Activated naive CD4-positive, alpha-beta T cell treated with anti-CD3 and anti-CD28 coated beads, Interleukin-2, amount 50 U/mL, for 16 hours (primary cell): ENCODE results near the gene CHD9NB.
A peak's percentile ranks its signal among the peaks of the same experiment; 100 is the strongest.
"Not testable (repeated sequence)": the region's sequence is repeated elsewhere in the genome, so short reads cannot be mapped to it uniquely, and the experiment has no call there.

Experiments used
- DNase-seq: peaks from one replicate; pipeline ENCODE4 v3.0.0-alpha.2; 2020

Gene CHD9NB

DNA sequence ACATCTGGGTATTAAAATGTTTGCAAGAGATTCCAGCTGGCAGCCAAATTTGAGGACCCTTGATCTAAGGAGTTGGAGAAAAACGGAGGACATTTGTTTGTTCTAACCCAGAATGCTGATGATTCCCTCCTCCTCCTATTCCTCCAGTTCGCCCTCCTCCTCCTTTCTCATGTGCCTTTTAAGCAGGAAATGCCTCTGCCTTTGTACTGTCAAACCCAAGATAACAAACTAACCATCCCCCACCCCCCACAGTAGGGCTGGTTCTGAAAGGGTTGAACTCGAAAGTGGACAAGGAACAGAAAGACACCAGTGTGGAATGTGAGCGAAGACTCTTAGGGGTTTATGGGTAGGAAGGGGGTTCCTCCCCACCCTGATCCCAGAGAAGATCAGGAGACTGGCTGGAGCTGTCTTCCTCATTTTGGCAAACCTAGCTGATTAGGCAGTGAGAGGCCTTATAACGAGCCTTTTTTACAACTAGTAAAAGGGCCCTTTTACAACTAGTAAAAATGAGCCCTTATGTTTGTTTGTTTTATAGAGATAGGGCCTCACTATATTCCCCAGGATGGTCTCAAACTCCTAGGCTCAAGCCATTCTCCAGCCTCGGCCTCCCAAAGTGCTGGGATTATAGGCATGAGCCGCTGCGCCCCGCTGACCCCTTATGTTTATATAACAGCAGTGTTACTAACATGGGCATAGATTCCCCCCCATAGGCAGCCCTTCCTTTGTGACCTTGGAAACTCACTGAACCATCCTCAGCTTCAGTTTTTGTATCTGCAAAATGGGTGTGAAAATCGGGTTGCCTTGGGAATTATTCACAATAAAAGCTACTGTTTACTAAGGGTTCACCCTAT lies 3.1 kb upstream of the CHD9NB start:
- DNase-seq: no peak

DNA sequence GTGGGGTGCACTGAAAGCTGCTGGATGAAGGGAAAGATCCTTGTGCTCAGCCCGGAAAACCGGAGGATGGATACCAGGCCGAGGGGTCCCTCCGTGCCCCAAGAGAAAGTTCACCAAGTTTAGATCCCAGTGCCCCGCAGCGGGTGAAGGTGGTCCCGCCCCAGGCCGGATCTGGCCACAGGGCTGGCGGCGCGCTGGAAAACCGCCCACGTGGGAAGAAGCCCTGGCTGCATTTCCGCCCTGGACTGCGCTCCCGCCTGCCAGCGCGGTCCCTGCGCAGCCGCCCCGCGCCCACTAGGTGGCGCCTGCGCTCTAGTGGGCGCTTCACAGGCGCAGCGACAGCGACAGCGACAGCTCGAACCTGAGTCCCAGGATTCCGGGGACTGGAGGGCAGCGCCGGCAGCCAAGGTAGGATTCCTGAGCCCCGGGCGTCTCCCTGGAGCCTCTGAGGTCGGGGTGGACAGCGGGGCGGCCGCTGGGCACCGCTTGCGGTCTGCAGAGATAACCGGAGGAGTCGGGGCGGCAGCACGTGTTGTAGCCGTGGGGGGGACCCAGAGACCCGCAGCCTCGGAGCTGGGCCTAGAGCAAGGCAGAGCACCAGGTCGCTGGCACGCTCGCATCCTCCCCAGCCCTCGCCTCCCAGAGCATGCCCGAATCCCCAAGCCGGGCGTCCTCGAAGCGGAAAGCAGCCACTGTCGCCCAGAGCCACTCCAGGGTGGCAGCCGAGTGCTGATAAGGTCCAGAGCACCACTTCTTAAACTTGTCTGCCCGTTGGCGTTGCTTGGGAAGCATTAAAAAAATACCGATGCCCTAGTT lies 2.2 kb upstream of the CHD9NB start, which contains the start of gene CHD9:
Gene CHD9, plus strand, starts transcription at position 322 of the 816 bp plus-strand sequence. CDS start 101,099 bp downstream, outside the sequence.
- DNase-seq: peak; percentile 76

DNA sequence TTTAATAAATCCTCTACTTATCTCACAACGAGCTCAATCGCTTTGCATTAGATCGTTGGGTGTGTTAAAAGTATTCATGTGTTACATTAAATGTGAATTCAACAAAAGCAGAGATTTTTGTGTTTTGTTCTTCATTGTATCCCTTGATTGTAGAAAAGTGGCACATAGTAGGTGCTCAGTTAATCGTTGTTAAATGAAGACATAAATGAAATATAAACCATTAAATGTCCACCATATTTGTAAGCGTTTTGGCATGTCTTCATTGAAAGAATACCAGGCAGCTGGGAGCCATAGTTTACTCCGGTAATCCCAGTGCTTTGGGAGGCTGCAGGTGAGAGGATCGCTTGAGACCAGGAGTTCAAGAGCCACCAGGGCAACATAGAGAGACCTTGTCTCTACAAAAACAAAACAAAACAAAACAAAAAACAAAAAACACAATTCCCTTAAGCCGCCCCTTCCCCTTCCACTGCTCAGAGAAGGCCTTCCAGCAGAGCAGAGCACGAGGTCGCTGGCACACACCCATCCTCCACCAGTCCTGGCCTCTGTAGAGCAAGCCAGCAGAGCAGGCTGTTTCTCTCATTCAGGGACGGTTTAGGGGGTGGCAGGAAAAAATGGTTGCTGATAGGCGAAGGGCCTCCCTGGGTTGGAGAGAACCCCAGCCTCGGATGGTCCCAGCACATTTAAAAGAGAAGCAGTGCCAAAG lies 1.4 kb upstream of the CHD9NB start:
- peak; percentile 30 for DNase-seq

DNA sequence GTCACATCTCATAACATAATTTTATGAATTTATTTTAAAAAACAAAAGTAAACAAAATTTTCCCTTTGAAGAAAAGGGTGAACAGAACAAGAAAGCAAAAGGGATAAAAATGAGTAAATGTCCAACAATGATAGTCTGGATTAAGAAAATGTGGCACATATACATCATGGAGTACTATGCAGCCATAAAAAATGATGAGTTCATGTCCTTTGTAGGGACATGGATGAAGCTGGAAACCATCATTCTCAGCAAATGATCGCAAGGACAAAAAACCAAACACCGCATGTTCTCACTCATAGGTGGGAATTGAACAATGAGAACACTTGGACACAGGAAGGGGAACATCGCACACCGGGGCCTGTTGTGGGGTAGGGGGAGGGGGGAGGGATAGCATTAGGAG lies 1.4 kb downstream of the CHD9NB start:
- not testable (repeated sequence) for DNase-seq

DNA sequence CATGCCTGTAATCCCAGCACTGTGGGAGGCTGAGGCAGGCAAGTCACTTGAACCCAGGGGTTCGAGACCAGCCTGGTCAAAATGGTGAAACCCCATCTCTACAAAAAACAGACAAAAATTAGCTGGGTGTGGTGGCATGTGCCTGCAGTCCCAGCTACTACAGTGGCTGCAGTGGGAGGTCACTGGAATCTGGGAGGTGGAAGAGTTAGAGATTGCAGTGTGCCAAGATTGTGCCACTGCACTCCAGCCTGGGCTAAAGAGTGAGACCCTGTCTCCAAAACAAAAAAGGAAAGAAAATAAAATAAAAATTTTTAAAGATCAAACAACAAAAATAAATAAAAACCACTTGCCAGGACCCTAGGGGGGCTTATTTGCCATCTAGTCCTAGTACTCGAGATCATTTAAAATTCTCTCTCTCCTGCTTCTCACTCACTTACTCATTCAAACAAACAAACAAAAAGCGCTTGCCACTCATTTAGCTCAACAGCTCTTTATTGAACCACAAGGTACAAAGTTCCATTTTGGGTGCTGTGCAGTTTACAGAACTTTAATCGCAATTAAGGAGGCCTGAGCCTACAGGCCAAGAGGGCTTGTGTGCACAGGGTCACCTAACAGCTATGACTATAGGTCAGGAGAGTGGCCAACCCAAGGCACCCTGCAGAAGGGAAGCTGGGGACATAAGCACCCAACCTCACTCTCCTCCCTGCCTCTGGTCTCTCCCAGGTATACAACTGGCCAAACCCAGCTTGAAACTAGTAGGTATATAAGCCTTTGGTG lies 4.4 kb downstream of the CHD9NB start:
- no peak for DNase-seq

DNA sequence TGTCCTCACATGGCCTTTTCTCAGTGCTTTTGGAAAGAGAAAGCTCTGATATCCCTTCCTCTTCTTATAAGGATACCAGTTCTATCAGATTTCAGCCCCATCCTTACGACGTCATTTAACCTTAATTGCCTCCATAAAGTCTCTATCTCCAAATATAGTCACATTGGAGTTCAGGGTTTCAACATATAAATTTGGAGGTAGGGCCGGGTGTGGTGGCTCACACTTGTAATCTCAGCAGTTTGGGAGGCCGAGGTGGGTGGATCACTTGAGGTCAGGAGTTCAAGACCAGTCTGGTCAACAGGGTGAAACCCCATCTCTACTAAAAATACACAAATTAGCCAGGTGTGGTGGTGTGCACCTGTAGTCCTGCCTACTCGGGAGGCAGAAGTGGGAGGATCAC lies 5.2 kb downstream of the CHD9NB start:
- DNase-seq: not testable (repeated sequence)

DNA sequence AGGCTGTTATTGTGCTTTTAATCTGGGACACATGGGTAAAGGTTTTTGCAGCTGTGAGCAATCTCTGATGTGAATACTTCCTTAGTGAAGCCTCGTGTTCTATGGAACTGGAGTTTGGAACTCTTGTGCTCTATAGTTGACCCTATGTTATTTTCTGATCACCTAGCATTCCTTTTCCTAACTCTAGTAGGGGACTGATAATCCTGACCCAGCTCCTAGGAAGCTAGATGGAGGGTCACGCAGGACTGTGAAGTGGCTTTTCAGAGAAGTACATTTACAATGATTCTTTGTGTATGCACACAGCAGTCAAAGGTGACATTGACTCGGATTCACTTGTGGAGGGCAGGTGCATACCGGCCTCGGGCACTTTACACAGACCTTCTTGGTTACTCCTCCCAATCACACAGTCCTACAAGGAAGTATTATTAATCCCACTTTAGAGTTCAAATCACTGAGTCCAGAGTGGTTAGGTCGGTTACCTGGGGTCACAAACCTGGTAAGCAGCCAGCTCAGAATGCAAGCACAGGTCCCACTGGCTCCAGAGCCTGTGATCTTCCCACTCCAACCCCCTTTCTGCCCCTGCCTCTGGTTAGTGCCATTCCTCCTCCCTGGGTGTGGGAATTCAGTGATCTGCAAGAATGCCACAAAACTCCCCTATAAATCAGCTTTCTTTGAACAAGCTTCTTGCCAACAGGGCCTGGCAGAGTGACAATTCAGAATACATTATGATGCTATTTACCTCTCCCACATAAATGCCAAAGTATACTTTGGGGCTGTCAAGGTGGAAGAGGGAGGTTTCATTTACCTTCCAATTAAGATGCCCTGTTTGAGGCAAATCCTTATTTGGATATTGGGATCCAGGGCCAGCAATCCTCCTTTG lies 7.1 kb downstream of the CHD9NB start:
- no peak for DNase-seq

DNA sequence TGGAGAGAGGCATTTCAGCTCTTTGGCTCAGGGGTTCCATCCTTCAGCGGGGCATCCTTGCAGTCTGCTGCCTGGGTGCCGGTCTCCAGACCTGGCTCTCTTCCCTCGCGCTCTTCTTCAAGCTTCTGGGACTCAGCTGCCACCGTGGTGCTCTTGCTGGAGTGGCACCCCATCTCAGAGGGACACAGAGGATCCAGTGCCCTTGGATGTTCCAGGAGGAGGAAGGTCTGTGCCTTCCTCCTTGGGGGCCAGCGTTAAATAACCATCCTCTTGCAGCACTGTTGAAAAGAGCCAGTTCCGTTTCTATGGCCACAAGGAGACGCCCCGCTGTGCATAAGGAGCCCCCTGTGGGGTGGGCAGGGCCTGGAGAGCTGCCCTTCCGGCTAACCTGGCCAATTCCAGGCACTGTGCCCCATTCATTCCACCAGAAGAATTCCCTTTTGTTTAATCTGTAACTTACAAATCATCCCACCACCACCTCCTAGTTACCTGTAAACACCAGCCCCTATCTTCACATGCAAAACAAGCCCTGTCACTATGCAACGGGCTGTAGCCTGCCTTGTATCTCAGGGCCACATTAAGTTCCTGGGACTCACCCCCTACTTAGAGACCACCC lies 8.6 kb downstream of the CHD9NB start:
- DNase-seq: no peak

DNA sequence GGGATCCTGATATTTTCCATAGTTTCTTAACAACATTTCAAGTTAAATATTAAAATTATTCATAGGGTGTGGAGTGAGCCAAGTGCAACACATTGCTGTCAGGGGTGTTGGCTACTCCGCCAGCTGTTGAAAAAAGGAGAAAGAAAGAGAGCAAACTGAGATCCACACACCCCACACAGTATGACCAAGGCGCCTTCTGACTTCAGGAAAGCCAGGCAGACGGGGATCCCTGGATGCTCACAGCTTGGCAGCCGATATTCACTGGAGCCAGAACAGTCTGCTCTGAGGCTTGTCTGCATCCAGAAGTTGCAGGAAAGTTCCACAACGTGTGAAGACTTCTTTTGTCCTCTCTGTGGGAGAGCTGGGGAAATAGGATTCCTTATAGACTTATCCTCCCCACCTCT lies 9.3 kb downstream of the CHD9NB start:
- DNase-seq: no peak

DNA sequence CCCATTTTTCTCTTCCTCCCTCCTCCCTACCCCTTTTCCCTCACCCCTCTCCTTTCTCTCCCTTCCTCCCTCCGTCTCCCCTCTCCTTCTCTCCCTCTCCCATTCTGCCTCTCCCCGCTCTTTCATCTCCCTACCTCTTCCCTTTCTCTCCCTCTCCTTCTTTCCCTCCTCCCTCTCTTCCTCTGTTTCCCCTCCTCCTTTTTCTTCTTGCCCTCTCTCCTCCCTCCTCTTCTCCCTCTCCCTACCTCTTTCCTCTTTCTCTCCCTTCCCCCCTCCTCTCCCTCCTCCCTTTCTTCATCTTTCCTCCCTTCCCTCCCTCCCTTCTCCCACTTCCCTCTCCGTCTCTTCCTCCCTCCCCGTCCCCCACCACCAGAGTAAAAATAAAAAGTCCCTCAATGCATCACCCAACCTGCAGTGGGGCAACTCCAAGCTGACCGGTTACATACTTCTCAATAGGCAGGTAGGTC lies 10.4 kb downstream of the CHD9NB start:
- no peak for DNase-seq

DNA sequence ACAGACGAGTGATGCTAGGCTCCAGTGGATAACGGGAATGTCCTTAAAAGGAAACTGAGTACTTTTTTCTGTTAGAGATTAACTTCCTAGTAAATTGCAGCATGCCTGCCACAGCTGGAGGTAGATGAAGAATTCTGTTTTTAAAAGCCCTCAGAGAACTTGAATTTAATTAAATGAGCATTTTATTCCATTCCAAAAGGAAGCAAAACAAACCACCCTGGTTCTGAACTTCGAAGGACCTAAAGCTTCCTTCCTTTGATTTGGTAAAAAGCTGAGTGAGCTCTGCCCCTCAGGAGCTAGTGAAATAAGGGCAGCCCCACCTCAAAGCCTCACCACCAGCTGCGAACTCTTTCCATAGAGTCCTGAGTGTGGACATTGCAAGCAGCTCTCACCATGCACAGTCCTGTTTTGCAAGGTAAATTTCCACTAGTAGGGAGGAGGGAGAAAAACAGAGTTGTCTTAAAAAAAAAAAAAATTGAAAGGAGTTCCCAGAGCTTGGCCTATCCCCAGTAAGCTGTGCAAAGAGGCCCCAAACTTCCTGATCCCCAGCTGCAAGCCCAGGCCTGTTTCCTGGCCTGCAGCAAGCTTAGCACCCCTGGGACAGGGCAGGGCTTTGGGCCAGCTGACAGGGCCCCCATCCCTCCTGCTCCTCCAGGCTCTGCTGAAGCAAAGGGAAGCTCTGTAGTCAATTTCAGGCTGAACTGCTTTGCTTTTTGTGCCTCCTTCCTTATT lies 11.2 kb downstream of the CHD9NB start:
- DNase-seq: no peak

DNA sequence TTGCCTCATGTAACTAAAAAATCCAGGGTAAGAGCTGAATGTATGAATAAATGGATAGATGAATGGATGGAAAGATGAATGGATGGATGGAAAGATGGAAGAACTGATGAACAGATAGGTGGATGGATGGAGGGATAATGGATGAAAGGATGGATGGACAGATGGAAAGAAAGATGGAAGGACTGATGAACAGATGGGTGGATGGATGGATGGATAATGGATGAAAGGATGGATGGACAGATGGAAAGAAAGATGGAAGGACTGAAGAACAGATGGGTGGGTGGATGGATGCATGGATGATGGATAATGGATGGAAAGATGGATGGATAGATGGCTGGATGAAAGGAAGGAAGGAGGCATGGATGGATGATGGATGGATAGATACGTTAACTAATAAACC lies 11.9 kb downstream of the CHD9NB start:
- DNase-seq: no peak

DNA sequence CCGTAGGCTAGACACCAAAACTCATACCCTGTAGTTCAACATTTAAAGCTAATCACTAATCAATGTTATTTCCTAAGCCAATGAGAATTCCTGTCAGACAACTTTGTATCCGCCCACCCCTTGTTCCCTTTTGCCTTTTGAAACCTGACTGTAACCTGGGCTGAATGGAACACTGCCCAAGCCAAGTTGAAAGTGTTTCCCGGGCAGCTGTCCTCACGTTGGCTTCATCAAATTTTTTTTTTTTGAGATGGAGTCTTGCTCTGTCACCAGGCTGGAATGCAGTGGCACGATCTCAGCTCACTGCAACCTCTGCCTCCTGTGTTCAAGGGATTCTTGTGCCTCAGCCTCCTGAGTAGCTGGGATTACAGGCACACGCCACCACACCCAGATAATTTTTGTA lies 16.0 kb downstream of the CHD9NB start:
- not testable (repeated sequence) for DNase-seq

DNA sequence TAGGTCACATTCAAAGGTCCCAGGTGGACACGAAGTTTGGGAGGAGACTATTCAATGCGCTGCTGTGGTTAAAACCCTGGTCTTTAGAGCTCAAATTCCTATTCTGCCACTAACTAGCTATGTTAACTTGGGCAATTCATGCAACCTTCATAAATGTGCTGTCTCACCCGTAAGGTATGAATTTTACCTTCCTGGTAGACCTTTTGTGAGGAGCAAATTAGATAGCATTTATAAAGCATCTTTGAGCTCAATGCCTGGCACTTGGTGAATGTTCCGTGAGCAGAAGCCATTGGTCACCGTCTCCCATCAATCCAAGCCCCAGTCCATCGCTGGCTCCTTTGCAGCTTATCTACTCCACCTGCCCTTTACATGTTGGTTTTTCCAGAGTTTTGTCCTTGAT lies 16.6 kb downstream of the CHD9NB start:
- no peak for DNase-seq

DNA sequence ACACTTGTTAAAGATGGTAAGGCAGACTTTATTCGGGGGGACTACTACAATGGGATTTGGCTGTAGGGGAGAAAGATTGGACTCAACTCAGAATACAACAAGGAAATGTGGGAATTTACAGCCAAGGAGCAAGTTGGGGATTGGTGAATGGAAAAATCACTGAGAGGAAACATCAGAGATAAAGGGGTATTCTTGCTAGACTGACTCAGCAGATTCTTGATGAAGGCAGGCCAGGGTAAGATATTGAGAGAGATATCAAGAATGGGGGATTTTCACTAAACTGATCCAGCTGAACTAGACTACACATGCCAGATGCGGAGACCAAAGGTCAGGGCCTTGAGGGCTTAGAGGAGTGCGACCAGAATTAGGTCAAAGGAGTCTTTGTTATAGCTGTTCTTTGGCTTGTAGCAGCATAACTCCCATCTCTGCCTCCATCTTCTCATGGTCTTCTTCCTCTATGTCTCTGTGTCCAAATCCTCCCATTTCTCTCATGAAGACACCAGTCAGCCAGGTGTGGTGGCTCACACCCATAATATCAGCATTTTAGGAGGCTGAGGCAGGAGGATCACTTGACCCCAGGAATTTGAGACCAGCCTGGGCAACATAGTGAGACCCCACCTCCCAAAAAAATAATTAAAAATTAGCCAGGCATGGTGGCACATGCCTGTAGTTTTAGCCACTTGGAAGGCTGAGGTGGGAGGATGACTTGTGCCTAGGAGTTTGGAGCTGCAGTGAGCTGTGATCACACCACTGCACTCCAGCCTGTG lies 17.3 kb downstream of the CHD9NB start:
- DNase-seq: no peak

DNA sequence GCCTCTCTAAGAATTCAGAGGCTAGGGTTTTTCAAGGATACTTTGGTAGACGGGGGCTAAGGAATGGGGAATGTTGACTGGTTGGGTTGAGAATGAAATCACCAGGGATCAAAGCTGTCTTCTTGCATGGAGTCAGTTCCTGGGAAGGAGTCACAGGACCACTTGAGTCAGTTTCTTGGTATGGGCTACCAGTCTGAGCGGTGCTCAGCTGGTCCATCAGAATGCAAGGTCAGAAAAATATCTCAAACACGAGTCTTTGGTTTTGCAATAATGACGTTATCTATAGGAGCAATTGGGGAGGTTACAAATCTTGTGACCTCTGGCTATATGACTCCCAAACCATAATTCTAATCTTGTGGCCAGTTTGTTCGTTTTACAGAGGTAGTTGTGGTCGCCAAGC lies 18.4 kb downstream of the CHD9NB start:
- no peak for DNase-seq

DNA sequence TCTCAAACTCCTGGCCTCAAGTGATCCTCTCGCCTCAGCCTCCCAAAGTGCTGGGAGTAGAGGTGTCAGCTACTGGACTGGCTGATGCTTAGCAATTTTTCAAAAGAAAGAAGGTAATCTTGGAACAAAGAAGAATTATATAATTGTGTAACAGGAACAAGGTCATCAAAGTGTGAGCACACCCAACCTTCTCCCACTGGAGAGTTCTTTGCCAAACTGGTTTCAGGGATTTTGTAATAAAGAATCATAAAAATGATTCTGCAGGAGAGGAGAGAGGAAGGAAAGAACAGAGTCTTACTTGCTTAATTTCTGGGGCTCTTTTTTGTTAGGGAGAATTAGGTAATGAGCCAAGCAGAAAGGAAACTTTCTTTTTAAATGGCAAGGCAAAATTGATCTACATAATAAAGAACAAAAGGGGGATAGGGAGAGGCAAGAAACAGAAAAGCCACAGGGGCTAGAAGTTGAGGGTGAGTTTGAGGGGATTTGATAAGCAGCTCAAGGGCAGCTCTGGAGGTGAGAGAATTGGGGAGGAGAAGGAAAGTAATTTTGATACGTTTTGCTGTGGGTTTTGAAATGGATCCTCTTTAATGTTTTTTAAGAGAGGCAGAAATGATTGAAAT lies 21.3 kb downstream of the CHD9NB start:
- no peak for DNase-seq

DNA sequence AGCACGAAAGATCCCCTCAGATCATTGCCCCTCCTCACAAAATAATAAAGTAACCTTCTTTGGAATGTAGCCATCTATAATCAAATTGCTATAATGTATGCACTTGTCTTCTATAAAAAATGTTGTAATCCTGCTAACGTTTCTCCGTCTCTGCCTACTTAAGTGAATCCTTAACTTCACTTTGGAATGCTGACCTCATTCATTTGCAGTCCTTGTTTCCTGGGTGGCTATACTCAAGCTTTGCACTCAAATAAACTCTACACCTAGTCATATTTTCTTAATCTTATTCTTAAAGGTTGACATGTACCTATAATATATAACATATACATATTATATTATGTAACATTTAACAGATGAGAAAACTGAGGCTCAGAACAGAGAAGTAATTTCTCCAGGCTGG lies 22.7 kb downstream of the CHD9NB start:
- DNase-seq: no peak

DNA sequence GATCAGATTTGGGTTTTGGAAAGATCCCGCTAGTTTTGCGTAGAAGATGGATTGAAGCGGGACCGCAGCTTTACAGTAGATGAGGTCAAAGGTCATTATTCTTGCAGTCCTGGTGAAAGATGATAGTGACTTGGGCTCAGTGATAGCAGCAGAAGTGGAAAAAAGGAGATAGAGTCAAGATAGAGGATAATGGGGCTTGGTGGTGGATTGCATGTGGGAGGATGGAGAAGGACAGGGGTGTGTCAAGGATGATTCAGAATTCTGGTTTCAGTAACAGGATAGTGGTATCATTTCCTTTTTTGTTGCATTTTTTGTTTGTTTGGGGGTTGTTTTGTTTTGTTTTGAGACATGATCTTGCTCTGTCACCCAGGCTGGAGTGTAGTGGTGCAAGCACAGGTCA lies 28.7 kb downstream of the CHD9NB start:
- no peak for DNase-seq
